Raji (cell line): ENCODE results near the gene NSDHL.

Source experiments
- POLR2A ChIP-seq: IDR thresholded peaks from 2 replicates; pipeline ENCODE4 v1.6.1; 2011; ENCODE audit warnings: low read depth, low read length, control low read depth; ENCODE audit not compliant: insufficient read depth

The NSDHL gene

DNA sequence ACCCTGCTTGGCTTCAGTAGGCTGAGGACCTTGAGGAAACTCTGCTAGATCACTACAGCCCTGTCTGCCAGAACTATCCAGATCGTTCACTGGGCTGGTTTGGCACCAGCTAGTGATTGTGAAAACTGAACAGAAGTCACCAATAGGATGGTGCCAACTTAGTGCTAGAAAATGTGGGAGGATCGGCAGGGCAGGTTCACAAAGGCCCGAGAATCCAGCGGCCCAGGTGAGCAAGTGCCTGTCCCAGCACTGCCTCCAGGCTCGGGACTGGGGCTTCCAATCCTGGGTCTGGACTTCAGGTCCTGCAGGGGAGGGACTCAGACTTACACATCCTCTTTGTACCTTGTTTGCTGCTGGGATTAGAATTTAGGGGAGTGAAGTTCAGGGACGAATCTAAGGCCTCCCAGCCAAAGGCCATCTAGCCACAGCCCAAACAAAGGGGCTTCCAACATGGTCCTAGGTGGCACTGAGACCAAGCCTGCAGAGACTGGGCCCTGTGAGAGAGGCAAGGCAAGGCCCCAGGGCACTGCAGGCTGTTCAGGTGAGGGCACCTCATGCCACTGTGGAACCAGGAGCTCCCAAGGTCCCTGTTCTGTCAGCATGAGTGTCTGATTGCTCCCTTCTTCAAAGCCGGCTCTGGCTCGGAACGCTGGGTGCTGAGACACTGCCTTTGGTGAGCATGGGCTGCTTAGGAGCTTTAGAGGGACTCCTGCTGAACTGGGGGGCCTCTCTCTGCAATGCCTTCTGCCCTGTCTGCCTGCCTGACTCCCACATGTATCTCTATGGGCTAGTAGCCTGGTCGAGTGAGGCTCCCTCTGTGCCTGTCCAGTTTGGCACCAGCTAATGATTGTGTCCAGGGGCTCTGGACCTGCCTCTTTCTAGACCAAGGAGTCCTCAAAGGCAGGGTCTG, 46.3 kb downstream of the NSDHL start:
- no peak for TF ChIP-seq POLR2A

DNA sequence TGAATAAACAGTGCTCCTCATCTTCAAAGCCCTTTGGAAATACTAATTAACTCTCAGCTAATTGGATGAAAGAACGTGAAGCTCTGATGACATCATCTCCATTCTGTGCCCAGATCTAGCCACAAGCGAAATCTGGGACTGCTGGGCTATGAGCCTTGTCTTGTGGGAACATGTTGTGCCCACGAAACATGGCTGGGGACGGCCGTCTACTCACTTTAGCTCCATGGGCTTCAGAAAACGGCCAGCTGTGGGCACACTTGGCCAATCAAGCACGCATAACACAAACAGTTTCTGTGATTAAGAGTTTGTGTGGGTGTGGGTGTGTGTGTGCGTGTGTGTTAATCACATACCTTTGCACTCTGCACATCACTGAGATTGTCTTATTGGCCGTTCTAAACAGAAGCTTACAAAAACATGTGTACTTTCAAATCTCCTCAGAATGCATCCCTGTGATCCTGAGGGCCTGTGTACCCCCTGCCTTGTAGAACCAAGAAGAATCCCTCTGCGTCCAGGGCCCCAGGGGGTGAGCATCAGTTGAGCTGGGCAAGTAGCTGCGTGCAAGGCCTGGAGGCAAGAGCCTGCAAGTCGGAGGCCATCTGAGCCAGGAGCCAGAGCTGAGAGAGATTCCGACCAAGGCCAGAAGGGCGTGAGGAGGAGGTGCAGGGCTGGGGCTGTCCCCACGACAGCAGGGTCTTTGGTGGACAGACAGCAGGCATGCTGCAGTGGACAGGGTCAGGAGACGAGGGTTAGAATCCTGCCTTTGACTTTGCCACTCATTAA, 48.3 kb downstream of the NSDHL start:
- no peak for TF ChIP-seq POLR2A

DNA sequence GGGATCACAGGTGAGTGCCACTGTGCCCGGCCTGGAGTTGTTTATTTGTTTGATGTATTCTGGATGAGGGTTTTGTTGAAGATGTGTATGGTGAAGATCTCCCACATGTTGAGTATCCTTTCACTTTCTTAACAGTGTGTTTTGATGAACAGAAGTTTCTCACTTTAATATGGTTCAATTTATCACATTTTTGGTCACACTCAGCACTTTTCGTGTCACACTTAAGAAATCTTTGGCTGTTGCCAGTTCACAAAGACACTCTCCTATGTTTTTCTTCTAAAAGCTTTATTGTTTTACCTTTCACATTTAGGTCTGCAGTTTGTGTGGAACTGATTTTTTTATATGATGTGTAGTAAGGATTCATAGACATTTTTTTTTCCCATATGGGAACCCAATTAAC, 50.4 kb downstream of the NSDHL start:
- no peak for TF ChIP-seq POLR2A

DNA sequence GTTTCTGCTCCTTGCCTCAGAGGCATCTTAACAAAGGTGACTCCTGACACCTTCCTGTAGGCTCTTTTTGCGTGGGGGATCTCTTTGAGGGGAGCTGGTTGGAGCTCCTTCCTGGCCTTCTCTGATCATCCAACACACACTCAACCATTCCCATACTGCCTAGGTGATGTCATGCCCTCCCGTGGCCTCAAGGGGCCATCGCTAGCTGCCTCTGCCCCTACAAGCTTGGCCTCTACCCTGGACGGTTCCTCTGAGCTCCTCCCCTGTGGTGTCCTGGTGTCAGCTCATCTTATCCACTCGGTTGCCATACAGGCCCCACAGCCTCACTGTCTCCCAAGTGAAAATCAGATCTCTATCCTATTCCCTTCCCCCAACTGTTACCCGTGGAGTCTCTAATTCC, 53.3 kb downstream of the NSDHL start:
- no peak for TF ChIP-seq POLR2A

DNA sequence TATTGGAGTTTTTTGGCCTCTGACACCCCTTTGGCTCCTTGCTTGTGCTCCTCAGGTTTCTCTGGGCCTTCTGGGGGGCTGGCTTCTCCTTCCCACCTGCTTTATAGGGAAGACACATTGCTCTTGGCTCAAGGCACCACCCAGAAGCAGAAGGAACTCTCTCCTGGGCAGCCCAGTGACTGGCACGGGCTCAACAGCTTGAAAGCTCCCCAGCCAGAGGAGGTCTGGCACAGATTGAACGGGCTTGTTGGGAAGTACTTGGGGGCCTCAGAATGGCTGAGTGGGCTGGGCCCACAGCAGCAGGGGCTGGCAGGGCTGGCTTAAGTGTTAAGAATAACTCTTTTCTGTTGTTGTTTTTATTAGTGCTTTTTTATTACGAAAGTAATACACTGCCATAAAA, 55.9 kb downstream of the NSDHL start:
- no peak for TF ChIP-seq POLR2A

DNA sequence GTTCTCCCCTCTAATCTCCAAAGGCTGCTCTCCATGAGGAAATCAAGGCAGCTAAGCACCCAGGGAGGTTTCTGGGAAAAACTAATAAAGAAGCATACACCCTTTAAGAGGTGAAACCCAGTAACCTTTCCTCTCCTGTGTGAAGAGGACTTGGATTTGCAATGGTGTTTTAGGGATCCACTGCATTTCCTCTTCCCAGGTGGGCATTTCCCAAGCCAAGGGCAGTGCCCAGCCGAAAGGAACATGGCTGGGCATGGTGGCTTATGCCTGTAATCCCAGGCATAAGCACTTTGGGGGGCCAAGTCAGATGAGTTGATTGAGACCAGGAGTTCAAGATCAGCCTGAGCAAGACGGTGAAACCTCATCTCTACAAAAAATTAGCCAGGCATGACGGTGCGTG, 61.6 kb downstream of the NSDHL start:
- TF ChIP-seq POLR2A, result no peak

DNA sequence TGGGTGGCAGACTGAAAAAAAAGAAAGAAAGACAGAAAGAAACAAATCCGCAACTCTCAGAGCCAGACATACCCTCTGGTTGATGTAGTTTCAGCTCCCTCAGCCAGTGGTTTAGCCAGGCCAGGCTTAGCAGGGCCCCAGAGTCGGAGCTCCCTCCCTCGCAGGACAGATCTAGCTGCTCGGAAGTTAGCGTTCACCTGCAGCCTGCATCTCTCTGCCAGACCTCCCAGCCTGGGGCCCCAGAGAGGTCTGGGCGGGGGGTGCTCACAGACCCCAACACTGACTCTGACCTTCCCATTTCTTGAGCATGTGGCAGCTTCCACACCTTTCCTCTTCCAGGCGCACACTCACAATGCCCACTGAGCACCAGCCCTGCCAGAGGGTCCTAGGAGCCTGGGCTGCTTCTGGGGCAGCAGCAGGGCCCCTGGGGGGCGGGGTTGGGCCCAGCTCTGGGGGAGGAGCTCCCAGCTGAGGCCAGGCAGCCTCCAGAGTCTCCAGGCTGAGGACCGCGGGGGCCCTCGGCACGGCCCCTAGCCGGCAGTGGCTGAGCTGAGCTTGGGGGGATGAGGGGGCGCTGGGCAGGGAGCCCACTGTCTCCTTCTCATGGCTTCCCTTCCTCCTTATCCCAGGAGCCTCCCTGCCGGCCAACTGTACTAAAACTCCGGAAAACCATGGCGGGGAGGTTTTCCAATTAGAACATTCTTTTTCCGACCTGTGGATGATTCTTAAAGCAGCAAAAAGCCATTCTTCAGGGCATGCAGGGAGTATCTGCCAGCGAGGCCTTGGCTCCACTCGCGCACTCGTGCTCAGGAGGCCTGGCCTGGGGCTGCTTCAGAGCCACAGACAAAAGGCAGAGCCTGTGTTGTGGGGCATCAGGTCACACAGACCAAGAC, 62.4 kb downstream of the NSDHL start:
- TF ChIP-seq POLR2A, result no peak

DNA sequence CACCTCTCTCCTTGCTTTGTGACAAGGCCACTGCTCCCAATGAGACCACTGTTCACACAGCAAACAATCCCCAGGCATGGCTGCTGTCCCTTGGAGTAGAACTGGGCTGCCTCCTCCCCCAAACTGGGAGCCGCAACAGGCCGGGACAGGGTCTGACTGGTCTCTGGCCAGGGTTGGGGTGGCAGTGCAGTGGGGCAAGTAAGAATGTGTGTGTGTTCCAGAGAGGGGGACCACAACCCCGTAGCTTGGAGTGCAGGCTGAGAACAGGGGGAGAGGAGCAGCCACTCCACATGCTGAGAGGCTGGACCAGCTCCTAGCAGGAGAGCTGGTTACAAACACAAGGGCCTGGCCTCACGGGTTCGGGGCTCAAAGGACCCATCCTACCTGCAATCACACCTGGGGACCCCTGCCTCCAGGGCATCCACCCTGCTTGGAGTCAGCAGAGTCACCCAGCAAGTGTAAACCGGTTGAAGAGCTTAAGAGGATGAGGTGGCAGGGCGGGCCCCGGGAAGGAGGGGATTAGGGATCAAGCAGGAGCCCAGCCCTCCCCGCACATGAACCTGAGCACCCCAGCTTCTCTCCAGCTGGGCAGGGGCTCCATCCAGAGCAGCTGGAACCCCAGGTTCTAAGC, 63.2 kb downstream of the NSDHL start:
- TF ChIP-seq POLR2A, result no peak

DNA sequence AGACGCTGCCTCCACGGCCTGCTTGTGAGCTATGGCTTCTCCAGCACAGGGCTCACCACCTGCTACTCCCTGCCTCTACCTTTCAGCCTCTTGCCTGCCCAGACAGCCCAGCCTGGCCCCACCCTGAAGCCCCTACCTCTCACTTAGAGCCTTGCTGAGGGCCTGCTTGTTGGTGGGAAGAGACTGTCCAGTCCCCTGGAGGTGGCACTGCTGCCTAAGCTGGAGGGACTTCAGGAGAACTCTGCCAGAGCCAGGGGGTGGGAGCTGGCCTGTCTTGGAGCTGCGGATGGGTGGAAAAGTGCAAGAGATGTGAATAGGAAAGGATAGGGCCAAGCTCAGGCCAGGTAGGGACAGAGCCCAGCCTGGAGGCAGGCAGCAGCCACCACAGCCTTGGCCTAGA, 64.3 kb downstream of the NSDHL start:
- TF ChIP-seq POLR2A, result no peak

DNA sequence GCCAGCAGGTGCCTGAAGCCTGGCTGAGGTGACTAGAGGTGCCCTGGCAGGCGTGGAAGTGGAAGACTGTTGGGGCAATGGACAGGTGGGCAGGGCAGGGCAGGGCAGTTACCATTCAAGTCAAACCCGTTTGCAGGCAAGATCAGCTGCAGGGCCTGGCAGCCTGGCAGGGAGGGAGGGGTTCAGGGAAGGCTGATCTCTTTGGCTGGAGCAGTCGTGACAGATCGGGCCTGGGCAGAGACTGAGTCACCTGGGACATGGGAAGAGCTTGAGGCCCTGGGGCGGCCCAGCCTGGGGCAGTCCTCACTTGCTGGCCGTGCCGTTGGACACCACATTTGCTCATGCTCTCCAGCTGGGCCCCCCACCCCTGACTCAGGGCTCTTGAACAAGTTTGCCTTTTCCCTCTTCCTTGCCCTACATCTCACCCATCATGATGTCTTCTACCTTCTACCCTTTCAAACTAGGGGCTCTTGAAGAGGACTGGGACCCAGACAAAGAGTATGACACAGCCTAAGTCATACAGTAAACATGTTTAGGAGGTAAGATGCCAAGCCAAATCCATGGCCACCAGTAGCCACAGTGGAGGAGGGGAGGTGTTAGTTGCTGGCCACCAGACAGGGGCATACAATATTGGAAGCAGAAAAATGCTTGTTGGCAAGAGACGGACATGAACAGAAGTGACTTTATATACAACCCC, 65.0 kb downstream of the NSDHL start:
- no peak for TF ChIP-seq POLR2A

DNA sequence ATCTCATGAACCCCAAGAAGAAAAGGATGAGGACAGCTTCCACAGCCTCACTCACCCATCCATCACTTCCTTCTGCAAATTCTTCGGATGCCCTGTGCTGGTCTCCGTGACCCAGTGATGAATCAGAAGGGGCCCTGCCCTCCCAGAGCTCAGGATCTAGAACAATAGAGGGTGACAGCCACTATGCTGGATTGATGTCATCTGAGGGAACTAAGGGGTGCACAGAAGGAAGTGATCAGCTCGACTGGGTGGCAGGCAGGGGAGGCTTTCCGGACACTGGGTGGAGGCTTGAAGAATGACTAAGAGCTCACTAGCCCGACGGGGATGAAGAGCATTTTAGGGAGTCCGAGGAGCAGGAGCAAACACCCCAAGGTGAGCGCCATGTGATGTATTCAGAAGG, 65.6 kb downstream of the NSDHL start:
- no peak for TF ChIP-seq POLR2A

DNA sequence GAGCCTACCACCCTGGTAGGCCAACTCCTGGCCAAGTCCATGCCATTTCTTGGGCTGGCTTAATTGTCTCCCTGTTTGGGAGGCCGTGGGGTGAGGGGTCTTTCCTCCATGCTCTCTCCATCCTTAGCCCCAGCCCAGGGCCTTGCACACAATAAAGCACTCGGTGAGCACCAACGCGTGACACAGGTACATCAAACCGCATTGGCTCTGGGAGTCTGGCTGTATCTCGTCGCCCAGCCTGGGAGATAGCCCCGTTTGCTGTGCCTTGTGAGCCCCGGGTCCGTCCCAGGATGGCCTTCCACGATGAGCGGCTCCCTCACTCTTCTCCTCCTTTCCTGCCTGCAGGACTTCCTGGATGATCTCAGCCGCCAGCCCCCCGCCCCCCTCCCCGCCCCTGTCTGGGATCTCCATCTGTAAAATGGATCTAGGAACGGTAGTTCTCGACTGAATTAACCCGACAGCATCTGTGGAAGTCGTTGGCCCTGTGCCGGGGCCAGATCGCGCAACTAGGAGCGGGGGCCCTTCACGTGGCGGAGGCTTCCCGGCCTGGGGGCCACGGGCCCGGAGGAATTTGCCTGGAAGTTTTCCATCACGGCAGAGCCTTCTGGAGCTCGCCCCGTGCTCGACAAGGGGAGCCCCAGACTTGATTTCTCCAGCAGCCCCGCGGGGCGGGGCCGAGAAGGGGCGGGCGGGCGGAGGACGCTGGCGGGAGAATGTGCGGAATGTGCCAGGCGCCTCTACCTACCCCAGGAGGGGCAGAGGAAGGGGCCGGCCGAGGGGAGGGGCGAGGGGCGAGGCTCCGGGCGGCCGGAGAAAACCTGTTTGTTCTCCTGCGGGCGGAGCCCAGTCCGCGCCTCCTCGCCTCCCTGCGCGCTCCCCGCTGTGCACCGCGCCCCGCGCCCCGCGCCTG, 66.6 kb downstream of the NSDHL start, which contains the start of gene ZNF185:
Gene ZNF185 (plus strand): TSS at position 846 of the 910 bp plus-strand sequence. CDS start 16,423 bp downstream, outside the sequence.
- no peak for TF ChIP-seq POLR2A

DNA sequence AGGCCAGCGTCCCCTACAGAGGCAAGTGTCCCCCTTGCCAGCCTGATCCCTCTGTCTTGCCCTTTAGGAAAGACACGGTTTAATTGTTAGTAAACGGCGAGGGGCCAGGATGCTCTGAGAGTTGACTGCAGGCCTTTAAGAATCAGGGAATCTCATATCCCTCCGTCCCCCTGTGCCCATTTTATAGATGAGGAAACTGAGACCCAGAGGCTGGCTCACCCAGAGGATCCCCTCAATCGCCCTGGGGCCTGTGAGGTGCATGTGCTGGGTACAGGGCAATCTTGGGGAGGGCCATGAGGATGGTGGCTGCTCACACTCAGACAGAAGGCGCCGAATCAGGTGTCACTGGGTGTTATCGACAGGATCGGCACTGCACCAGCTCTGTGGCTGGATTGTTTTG, 67.6 kb downstream of the NSDHL start:
- TF ChIP-seq POLR2A, result no peak
